GM10266 (cell line): Measurements from ENCODE around the gene ZSWIM9.
"Not testable (repeated sequence)": the region's sequence is repeated elsewhere in the genome, so short reads cannot be mapped to it uniquely, and the experiment has no call there.

Experiments
- DNase-seq: peaks from one replicate; pipeline ENCODE4 v3.0.0; 2012; ENCODE audit errors: extremely low spot score
- CTCF ChIP-seq: IDR thresholded peaks from 2 replicates; pipeline ENCODE4 v1.5.1; 2012; ENCODE audit warnings: mild to moderate bottlenecking, low read depth; ENCODE audit not compliant: control insufficient read depth, insufficient read depth; ENCODE audit errors: missing control alignments

Gene ZSWIM9

GRCh38 chr19:48210005-48210404 lies 39.5 kb downstream of the ZSWIM9 start:
- no peak for DNase-seq
- TF ChIP-seq CTCF: no peak

DNA sequence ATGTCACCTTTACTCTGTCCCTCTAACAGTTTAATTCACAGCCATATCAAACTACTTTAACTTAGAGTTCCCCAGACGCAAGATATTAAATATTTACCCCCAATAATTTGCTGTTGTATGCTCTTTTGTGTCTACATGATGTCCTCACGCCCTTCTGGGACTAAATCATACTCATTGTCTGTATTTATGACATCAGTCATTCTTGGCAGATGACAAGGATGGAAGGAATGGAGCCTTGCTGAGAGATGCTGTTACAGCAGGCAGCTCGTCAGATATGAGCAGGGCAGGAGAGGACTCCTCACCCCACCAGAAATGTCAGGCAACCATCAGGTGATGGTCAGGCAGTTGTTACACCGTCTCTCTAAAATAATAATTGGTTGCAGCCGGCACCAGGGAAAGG lies 43.5 kb downstream of the ZSWIM9 start:
- no peak for TF ChIP-seq CTCF
- DNase-seq: no peak

- no peak for DNase-seq
- no peak for TF ChIP-seq CTCF
Observed at GRCh38 chr19:48216933-48217332, 46.5 kb downstream of the ZSWIM9 start.

- TF ChIP-seq CTCF: no peak
- no peak for DNase-seq
Observed at GRCh38 chr19:48218997-48219396, 48.5 kb downstream of the ZSWIM9 start.

DNA sequence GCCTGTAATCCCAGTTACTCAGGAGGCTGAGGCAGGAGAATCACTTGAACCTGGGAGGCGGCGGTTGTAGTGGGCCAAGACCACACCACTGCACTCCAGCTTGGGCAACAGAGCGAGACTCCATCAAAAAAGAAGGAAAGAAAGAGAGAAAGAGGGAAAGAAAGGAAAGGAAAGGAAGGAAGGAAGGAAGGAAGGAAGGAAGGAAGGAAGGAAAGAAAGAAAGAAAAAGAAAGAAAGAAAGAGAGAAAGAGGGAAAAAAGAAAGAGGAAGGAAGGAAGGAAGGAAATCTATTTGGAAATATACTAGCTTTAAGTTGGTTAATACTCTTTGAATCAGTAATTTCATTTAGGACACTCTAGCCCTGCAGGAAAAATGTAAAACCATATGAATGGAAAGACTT lies 50.3 kb downstream of the ZSWIM9 start:
- not testable (repeated sequence) for DNase-seq

GRCh38 chr19:48221628-48222027 lies 51.1 kb downstream of the ZSWIM9 start:
- DNase-seq: no peak
- no peak for TF ChIP-seq CTCF

DNA sequence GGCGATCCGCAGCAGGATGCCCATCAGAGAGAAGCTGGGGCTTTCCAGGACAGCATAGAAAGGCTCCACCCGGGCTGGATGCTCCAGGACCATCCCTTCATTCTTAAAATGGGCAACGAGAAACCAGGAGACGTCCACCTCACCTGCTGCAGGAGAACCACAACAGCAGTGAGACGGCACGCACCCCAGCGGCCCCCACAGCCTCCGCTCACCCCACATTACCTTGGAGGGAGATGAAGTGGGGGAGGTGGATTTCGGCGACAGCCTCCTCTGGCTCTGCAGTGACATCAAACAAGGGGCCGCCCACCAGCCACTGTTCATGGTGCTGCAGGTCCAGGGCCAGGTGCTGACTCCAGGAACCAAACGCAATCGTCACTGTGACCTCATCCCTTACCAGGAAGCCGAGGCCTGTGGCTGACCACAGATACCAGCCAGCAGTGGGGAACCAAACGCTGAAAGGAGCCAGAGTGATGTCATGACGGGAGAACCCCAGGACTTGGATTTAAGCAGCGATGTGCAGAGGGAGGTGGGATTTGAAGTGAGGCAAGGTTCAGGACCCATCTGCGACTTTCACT lies 60.2 kb downstream of the ZSWIM9 start:
- no peak for TF ChIP-seq CTCF
- no peak for DNase-seq

DNA sequence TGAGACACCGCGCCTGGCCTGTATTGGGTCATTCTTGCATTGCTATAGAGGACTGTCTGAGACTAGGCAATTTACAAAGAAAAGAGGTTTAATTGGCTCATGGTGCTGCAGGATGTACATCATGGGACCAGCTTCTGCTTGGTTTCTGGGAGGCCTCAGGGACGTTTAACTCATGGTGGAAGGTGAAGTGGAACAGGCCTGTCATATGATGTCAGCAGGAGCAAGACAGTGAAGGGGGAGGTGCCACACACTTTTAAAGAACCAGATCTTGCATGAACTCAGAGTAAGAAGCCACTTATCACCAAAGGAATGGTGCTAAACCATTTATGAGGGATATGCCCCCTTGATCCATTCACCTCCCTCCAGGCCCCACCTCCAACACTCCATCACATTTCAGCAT lies 66.6 kb downstream of the ZSWIM9 start:
- TF ChIP-seq CTCF: no peak
- no peak for DNase-seq
